Keratinocyte (primary cell): ENCODE data around the gene SGIP1. TPM values are rescaled to one million over a fixed set of nuclear protein-coding genes. Genes with fewer than 3 reads are reported as not detected.

Experiments
- DNase-seq: peaks from one replicate; pipeline ENCODE4 v3.0.0-alpha.2; 2011; ENCODE audit warnings: low read depth, missing footprints, low spot score
- FAIRE-seq: peaks from 2 replicates; lab custom pipeline; 2011; peaks lifted over from hg19 to GRCh38; lab: Jason Lieb, UNC
- H2AFZ ChIP-seq: 2 replicates; pipeline ENCODE4 v1.6.0; 2012; ENCODE audit warnings: low read length, control low read depth, inconsistent platforms; ENCODE audit not compliant: control insufficient read depth
- H3K27ac ChIP-seq: 2 replicates; pipeline ENCODE4 v1.5.1; 2011; ENCODE audit warnings: low read length; ENCODE audit not compliant: control insufficient read depth, insufficient read depth
- H3K27me3 ChIP-seq: 3 replicates; pipeline ENCODE4 v1.6.0; 2011; ENCODE audit warnings: low read length; ENCODE audit not compliant: control insufficient read depth, insufficient read depth; ENCODE audit errors: extremely low read depth
- H3K36me3 ChIP-seq, 2 experiments: 2 replicates in 1 of 2; 3 replicates in 1 of 2; pipeline ENCODE4 v1.5.1; 2011; ENCODE audit warnings: low read length in 2 of 2, mild to moderate bottlenecking in 1 of 2; ENCODE audit not compliant: control insufficient read depth in 2 of 2, insufficient read depth in 2 of 2; ENCODE audit errors: extremely low read depth in 1 of 2
- H3K4me1 ChIP-seq: 3 replicates; pipeline ENCODE4 v1.5.1; 2011; ENCODE audit warnings: low read length; ENCODE audit not compliant: control insufficient read depth, insufficient read depth; ENCODE audit errors: extremely low read depth
- H3K4me2 ChIP-seq: 3 replicates; pipeline ENCODE4 v1.6.0; 2011; ENCODE audit warnings: low read depth, low read length; ENCODE audit not compliant: control insufficient read depth, insufficient read depth; ENCODE audit errors: extremely low read depth
- H3K4me3 ChIP-seq, 3 experiments: fragments of 200-600 bp in 1 of 3; sonication (generic) in 1 of 3; 2 replicates in 2 of 3; 3 replicates in 1 of 3; pipeline ENCODE4 v1.5.1; 2011 to 2016; ENCODE audit warnings: low read length in 3 of 3, mild to moderate bottlenecking in 3 of 3, control low read depth in 2 of 3, inconsistent platforms in 1 of 3, low read depth in 1 of 3, mixed read lengths in 1 of 3, mixed run types in 1 of 3, moderate library complexity in 1 of 3; ENCODE audit not compliant: control insufficient read depth in 2 of 3, insufficient read depth in 2 of 3; ENCODE audit errors: extremely low read depth in 1 of 3
- H3K79me2 ChIP-seq: 2 replicates; pipeline ENCODE4 v1.6.0; 2012; ENCODE audit warnings: low read length; ENCODE audit not compliant: control insufficient read depth, insufficient read depth
- H3K9ac ChIP-seq: 3 replicates; pipeline ENCODE4 v1.6.0; 2011; ENCODE audit warnings: low read length; ENCODE audit not compliant: control insufficient read depth, insufficient read depth; ENCODE audit errors: extremely low read depth
- H3K9me1 ChIP-seq: 3 replicates; pipeline ENCODE4 v1.6.0; 2011; ENCODE audit warnings: low read length; ENCODE audit not compliant: control insufficient read depth, insufficient read depth; ENCODE audit errors: extremely low read depth
- H3K9me3 ChIP-seq: 2 replicates; pipeline ENCODE4 v1.5.1; 2012; ENCODE audit warnings: low read depth, low read length; ENCODE audit not compliant: control insufficient read depth
- H4K20me1 ChIP-seq: 3 replicates; pipeline ENCODE4 v1.6.0; 2011; ENCODE audit warnings: low read length; ENCODE audit not compliant: control insufficient read depth, insufficient read depth; ENCODE audit errors: extremely low read depth
- EZH2 ChIP-seq: IDR thresholded peaks from one replicate; pipeline ENCODE4 v1.6.1; 2012; ENCODE audit warnings: inconsistent platforms, mild to moderate bottlenecking, low read length, moderate library complexity
- dilution Hi-C: fragments of 300-500 bp; cut with MboI; formaldehyde crosslinking; loops from one replicate; pipeline ENCODE4 v1.7.0; 2020; ENCODE audit warnings: low sequenced_read_pairs; ENCODE audit not compliant: extremely low pct_ligation_motif_present
- polyA plus RNA-seq, 5 experiments: library from polyadenylated mRNA; depleted of rRNA in 3 of 5; stranded (reverse) in 3 of 5; stranded (forward) in 1 of 5; unstranded in 1 of 5; fragments of >200 nt; gene quantifications; 1 replicate in 1 of 5; 2 replicates in 3 of 5; 3 replicates in 1 of 5; pipeline versions ENCODE4 v1.2.1 to v1.2.3, GENCODE V29; 2011 to 2012; ENCODE audit warnings: missing spikeins in 2 of 5, low read depth in 1 of 5, low replicate concordance in 1 of 5
- TF ChIP-seq, protein P1 (sequence below), 3 experiments: IDR thresholded peaks in 1 of 3; conservative IDR thresholded peaks in 1 of 3; optimal IDR thresholded peaks in 1 of 3; 2 replicates in 2 of 3; 3 replicates in 1 of 3; pipeline versions ENCODE3 to v1.5.1; 2011; ENCODE audit warnings: low read length in 3 of 3, mild to moderate bottlenecking in 3 of 3, moderate library complexity in 2 of 3, control low read depth in 1 of 3, inconsistent platforms in 1 of 3; ENCODE audit not compliant: insufficient read depth in 2 of 3; ENCODE audit errors: extremely low read depth in 1 of 3

The SGIP1 gene
- polyA plus RNA-seq, 1 donor (not counting 4 experiments of a cell fraction or from before 2014, with no cell fraction given) = 0.05 TPM

DNA sequence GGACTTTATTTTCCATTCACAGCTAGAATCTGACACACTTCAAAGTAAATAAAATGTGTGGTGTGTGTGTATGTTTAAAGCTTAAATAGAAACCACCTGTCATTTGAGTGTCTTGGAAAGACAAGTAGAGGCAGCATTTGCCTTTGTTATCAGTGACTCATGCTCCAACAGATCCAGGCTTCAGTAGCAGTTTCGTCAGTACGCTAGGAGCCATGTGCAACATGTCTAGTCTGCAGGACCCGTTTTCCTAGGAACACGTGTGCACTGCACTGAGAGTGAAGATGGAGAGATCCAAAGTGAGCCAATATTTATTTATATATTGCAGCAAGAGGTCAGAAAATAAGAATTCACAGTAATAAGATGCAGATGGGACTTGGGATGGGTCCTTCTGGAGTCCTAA lies 41.8 kb downstream of the SGIP1 start:
- H3K4me3 ChIP-seq = no peak overlapping the region
- no peaks in the 10 kb centered on the region for H4K20me1 ChIP-seq
- no peak for TF ChIP-seq EZH2
- TF ChIP-seq, protein P1, sequence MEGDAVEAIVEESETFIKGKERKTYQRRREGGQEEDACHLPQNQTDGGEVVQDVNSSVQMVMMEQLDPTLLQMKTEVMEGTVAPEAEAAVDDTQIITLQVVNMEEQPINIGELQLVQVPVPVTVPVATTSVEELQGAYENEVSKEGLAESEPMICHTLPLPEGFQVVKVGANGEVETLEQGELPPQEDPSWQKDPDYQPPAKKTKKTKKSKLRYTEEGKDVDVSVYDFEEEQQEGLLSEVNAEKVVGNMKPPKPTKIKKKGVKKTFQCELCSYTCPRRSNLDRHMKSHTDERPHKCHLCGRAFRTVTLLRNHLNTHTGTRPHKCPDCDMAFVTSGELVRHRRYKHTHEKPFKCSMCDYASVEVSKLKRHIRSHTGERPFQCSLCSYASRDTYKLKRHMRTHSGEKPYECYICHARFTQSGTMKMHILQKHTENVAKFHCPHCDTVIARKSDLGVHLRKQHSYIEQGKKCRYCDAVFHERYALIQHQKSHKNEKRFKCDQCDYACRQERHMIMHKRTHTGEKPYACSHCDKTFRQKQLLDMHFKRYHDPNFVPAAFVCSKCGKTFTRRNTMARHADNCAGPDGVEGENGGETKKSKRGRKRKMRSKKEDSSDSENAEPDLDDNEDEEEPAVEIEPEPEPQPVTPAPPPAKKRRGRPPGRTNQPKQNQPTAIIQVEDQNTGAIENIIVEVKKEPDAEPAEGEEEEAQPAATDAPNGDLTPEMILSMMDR (optimal IDR thresholded peaks at IDR 0.05 in 1 of 3, IDR thresholded peaks at IDR 0.05 in 1 of 3, conservative IDR thresholded peaks at IDR 0.05 in 1 of 3; ENCODE audit: extremely low read depth in 1 of 3, insufficient read depth in 2 of 3, low read length in 3 of 3) = peak in 1 of 3 experiments; percentile 3
- no peak overlapping the region for H3K9ac ChIP-seq
- peak; percentile 92 for DNase-seq
- peaks cover 2% of the 10 kb centered on the region for H3K9me1 ChIP-seq
- H2AFZ ChIP-seq = no peak overlapping the region
- dilution Hi-C loops = no loop called here
- peak; percentile 99 for FAIRE-seq
- H3K4me2 ChIP-seq = peak overlapping the region; percentile 65
- H3K79me2 ChIP-seq = no peaks in the 10 kb centered on the region
- H3K36me3 ChIP-seq = no peaks in the 10 kb centered on the region
- no peaks in the 10 kb centered on the region for H3K9me3 ChIP-seq
- H3K27ac ChIP-seq = peak overlapping the region; percentile 21
- H3K27me3 ChIP-seq = no peaks in the 10 kb centered on the region
- H3K4me1 ChIP-seq = peaks cover 41% of the 10 kb centered on the region

DNA sequence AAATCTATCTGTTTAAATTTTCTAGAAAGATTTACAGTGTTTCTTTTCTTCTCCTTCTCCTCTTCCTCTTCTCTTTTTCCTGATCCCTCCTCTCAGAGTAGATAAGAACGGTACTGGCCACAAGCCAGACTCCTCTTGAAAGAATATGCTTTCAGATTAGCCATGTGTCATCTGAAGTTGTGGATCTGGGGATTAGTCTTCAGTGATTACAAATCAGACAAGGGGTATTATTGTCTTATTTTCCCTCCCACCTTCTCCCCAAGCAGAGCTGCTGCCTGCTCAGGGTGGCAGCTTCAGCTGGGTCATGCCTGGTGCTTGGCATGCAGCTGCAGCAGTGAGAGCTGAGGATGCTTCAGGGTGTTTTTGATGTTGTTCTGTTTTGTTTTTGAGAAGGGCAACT lies 42.7 kb downstream of the SGIP1 start:
- Histone ChIP-seq H3K36me3 (no peaks in the 10 kb centered on the region), H3K9me1 (peaks cover 2% of the 10 kb centered on the region), H3K27ac (no peak overlapping the region), H4K20me1 (no peaks in the 10 kb centered on the region), H3K9me3 (no peaks in the 10 kb centered on the region), H3K4me3 (no peak overlapping the region), H2AFZ (peak overlapping the region; percentile 29), H3K79me2 (no peaks in the 10 kb centered on the region), H3K4me1 (peaks cover 32% of the 10 kb centered on the region), H3K9ac (no peak overlapping the region), H3K4me2 (no peak overlapping the region), H3K27me3 (no peaks in the 10 kb centered on the region)
- no peak for TF ChIP-seq EZH2
- DNase-seq (no peak), FAIRE-seq (peak; percentile 77)
- dilution Hi-C loops = no loop called here

DNA sequence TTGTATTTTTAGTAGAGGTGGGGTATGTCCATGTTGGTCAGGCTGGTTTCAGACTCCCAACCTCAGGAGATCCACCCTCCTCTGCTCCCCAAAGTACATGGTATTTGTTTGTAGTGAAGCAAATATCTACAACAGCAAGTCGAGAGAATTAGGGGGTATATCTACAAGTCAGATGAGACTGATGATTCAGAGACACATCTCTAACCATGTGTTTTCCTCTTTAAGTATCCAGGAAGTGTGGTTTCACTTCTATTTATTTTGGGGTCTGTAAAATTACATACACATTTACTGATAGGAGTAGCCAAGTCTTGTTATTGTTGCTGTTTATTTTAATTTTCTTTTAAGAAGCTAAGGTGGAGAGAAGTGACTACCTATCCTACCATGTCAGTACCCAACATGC lies 44.9 kb downstream of the SGIP1 start:
- Histone ChIP-seq H3K9ac (no peak overlapping the region), H3K36me3 (no peaks in the 10 kb centered on the region), H3K9me3 (no peaks in the 10 kb centered on the region), H3K4me2 (no peak overlapping the region), H3K27me3 (no peaks in the 10 kb centered on the region), H3K4me3 (no peak overlapping the region), H3K9me1 (peaks cover 2% of the 10 kb centered on the region), H2AFZ (no peak overlapping the region), H3K4me1 (peaks cover 23% of the 10 kb centered on the region), H3K79me2 (no peaks in the 10 kb centered on the region), H4K20me1 (no peaks in the 10 kb centered on the region), H3K27ac (no peak overlapping the region)
- TF ChIP-seq, protein P1 (optimal IDR thresholded peaks at IDR 0.05 in 1 of 3, IDR thresholded peaks at IDR 0.05 in 1 of 3, conservative IDR thresholded peaks at IDR 0.05 in 1 of 3; ENCODE audit: extremely low read depth in 1 of 3, insufficient read depth in 2 of 3, low read length in 3 of 3) = no peak
- TF ChIP-seq EZH2 = no peak
- DNase-seq = no peak
- FAIRE-seq = no peak
- dilution Hi-C loops = no loop called here
